HG03521 (cell line): ENCODE measurements around the gene NCAN.
A peak's percentile ranks its signal among the peaks of the same experiment; 100 is the strongest.
"Not testable (repeated sequence)": the region's sequence is repeated elsewhere in the genome, so short reads cannot be mapped to it uniquely, and the experiment has no call there.

Experiments
- ATAC-seq: cut with Tn5 transposase; IDR thresholded peaks from one replicate; pipeline ENCODE4 v1.9.1; 2021; ENCODE audit warnings: mild to moderate bottlenecking, moderate library complexity; ENCODE audit not compliant: unreplicated experiment

The NCAN gene

GRCh38 chr19:19211499-19212420 is at the start of gene NCAN:
TSS of gene NCAN (plus strand) at chr19:19211958. CDS start at chr19:19216954, 4,996 bp downstream.
- ATAC-seq, result no peak

- ATAC-seq, result no peak
Measured at GRCh38 chr19:19162495-19162894, 49.3 kb upstream of the NCAN start.

GRCh38 chr19:19165396-19165795 is 46.4 kb upstream of the NCAN start:
- no peak for ATAC-seq

GRCh38 chr19:19167612-19168011 is 44.1 kb upstream of the NCAN start:
- no peak for ATAC-seq

- no peak for ATAC-seq
Measured at GRCh38 chr19:19169236-19170052, 42.3 kb upstream of the NCAN start.

DNA sequence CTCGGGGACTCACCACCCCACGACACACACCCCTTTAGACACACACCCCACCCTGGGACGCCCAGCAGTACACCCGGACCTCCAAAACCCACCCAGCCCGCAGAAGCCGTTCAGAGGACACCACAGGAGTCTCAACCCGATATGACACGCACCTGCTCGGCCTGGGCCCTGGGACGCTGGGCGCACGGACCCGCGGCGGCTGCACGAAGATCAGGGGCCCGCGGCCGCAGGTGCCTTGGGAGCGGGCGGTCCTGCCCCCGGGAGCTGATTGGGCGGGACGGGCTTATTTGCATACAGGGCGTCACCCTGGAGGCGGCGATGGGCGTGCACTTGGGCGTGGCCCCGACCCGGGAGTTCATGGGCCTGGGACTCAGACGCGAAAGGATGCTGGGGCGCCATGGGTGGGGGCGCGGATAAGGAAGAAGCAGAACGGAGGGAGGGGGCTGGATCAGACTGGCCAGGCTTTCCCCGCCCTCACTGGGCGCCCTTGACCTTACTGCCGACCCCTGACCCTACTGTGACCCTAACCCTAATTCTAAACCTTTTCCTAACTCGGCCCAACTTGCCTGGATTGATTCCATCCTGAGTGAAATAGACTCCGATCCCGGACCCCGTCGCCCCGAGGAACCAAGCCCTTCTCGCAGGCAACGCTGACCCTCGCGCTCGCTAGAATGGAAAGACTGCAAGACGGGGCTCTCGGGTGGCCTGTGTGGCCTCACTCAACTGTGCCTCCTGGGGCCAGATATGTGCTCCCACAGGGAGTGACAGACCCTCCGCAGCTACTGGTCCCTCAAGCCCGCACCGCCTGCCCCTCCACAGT is 41.5 kb upstream of the NCAN start, which contains the start of gene MEF2B:
Gene MEF2B (minus strand): TSS at position 211 of the 820 bp plus-strand sequence. CDS start 19,528 bp downstream, outside the sequence.
- ATAC-seq, result peak; percentile 85

DNA sequence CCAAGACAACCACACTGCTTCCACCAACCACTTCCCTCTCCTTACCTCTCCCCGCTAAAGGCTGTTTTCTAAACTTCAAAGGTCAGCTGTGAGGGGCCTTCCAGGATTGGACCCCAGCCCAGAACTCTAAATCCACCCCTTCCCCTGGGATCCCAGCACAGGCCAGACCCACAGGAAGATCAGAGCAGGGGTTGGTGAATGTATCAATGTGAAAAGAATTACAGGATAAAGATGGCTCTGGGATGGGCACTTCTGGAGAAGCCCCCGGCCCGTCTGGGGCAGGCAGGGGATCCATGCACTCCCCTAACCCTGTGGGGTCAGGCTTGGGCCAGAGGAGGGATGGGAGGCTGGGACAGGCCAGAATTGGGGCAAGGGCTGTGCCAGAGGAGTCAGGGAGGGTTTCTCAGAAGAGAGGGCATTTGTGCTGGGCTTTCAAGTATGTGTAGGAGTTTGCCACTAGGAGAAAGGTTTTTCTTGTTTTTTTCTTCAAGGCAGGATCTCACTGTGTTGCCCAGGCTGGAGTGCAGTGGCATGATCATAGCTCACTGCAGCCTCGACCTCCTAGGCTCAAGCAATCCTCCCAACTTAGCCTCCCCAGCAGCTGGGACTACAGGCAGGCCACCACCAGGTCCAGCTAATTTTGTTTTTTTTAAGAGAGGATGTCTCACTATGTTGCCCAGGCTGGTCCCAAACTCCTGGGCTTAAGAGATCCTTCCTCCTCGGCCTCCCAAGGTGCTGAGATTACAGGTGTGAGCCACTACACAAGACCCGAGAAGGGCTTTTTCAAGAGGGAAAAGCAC is 40.7 kb upstream of the NCAN start:
- ATAC-seq, result no peak

- no peak for ATAC-seq
Measured at GRCh38 chr19:19171821-19172532, 39.8 kb upstream of the NCAN start.

- ATAC-seq, result not testable (repeated sequence)
Measured at GRCh38 chr19:19173243-19173642, 38.5 kb upstream of the NCAN start.

DNA sequence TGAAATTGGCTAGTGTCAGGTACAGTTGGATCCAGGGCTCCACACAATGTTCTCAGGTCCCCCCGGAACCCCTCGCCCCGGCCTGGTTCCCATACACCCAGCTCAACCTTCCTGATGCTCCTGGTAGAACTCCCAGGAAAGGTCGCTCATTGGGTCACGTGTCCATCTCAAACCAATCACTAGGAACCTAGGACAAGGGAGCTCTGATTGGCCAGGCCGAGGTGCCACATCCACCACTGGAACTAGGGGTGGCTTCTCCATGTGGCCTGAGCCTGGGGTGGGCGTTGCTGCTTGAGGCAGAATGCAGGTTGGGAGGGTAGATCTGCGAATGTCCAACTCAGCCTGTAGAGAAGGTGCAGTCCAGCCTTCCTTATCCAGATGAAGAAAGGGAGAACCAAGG is 34.8 kb upstream of the NCAN start:
- ATAC-seq, result no peak

DNA sequence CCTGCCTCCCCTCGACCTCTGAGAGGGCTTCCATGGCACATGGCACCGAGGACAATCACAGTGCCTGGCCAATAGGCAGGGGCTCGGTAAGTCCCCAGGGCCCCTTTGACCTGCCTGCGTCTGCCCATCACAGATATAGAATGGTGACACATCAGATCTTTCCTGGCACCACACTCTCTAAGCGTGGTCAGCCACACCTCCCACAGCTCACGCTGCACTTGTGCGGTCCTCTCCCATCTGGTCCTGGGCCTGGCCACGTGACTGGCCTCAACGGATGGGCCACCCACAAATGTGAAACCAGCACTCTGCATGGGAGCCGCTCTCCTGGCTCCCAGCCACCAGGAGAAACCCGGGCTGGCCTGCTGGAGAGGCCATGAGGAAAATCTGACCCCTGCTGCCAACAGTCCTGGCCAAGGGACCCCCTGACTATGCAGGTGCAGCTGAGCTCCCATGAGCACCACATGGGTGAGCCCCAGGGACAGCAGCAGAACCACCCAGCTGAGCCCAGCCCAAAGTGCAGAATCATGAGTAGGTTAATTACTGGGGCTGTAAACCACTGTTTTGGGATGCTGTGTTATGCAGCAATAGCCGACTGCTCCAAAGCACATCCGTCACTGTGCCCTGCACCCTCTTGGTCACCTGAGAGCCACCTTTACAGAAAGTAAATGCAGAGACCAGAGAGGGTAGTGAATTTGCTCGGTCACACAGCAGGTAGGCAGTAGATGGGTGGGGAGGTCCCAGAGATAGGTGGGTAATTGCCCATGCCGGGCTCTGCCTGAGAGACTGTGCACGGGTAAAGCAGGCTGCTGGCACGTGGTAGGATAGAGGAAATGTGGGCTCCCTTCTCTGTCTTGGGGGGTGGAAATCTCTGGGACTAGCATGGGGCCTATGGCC is 32.0 kb upstream of the NCAN start:
- no peak for ATAC-seq

DNA sequence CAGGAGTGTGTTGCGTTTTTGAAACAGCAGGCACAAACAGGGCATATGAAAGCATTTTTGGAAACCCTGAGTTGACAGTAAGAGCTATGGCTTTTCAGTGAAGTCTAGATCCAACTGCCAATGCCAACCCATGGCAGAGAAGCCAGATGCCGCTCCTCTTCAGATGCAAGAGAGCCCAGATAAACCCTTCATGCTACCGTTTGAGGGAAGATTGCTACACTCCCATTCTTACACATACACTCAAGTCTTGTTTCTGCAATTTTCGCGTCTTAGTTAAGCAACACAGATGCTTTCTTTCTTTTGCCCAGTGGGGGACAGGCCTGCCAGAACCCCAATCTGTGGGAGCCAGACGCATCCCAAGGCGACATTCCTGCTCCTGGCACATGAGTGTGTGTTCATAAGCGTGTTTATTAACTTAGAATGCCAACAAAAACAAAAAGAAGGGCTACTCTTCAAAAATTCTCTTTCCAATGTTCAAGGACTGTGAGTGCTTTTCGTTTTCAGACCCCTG is 30.2 kb upstream of the NCAN start:
- ATAC-seq, result no peak

- no peak for ATAC-seq
Measured at GRCh38 chr19:19185853-19186740, 25.7 kb upstream of the NCAN start.

GRCh38 chr19:19186742-19187141 is 25.0 kb upstream of the NCAN start:
- no peak for ATAC-seq

DNA sequence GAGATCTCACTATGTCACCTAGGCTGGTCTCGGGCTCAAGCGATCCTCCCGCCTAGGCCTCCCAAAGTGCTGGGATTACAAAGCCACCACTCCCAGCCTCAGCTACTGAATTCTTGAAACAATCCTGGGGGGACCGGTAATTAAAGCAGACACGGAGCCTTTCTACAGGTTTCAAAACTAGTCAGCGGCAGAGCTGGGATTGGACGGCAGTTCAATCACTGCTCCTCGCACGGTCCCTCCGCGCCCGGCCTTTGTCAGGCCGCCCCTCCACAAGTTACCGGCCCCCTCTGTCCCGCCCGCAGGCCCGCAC is 20.0 kb upstream of the NCAN start:
- no peak for ATAC-seq

DNA sequence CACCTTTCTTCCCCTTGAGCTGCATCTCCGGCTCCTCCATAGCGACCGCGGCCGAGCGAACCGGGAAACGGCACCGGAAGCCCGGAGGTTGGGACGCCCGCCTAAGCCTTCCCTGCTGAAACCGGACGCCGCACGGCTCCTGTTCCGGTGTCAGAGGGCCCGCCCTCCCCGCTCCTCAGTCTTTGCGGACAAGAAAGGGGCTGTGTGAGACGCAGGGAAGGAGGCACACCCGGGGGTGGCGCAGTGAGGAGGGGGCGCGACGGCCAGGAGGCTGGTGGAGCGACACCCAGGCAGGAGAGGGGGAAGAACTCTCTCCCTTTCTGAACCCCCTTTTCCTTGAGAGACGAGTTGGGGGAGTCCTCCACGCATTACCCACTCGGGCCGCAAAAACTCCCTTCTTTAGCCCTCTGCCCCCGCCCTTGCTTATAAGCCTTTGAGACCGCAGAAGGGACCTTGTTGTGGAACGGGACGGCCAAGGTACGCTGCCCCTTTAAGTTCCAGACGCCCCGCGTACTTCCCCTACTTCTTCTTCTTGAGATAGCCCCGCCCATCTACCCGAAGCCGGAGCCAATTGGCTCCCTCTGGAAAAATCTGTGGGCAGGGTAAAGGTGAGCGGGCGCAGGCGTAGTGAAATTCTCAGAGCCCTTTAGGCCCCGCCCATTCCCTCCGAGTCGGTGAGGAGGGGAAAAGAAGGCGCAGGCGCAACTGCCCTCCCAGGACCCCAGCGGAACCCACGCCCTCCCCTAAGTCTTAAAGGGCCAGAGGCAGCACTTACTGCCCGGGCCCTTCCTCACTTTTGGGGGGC is 19.5 kb upstream of the NCAN start, which contains the start of the genes BORCS8 and RFXANK:
Gene BORCS8 (minus strand): TSS at position 75 of the 805 bp plus-strand sequence. CDS start 35 bp downstream, at position 40.
Gene RFXANK (plus strand): TSS at position 181 of the 805 bp plus-strand sequence. CDS start 1,689 bp downstream, outside the sequence.
- peak; percentile 78 for ATAC-seq
